ENCODE results near the gene BRI3BP.

DNA sequence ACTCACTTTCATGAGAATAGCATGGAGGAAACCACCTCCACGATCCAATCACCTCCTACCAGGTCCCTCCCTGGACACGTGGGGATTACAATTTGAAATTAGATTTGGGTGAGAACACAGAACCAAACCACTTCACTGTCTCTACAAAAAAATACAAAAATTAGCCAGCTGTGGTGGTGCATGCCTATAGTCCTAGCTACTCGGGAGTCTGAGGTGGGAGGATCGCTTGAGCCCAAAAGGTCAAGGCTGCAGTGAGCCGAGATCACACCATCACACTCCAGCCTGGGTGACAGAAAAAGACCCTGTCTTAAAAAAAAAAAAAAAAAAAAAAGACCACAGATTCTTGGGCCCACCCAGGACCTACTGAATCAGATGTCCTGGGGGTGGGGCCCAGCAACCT, 28.3 kb downstream of the BRI3BP start:
- TF ChIP-seq, protein P1, sequence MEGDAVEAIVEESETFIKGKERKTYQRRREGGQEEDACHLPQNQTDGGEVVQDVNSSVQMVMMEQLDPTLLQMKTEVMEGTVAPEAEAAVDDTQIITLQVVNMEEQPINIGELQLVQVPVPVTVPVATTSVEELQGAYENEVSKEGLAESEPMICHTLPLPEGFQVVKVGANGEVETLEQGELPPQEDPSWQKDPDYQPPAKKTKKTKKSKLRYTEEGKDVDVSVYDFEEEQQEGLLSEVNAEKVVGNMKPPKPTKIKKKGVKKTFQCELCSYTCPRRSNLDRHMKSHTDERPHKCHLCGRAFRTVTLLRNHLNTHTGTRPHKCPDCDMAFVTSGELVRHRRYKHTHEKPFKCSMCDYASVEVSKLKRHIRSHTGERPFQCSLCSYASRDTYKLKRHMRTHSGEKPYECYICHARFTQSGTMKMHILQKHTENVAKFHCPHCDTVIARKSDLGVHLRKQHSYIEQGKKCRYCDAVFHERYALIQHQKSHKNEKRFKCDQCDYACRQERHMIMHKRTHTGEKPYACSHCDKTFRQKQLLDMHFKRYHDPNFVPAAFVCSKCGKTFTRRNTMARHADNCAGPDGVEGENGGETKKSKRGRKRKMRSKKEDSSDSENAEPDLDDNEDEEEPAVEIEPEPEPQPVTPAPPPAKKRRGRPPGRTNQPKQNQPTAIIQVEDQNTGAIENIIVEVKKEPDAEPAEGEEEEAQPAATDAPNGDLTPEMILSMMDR (IDR thresholded peaks at IDR 0.05) = no peak
- TF ChIP-seq POLR2AphosphoS5 (IDR thresholded peaks at IDR 0.05) = no peak

Measured in prostate gland (tissue), 2 donors.